CD1c-positive myeloid dendritic cell (primary cell): ENCODE measurements around the gene RAB10.
"Not testable (repeated sequence)": the region's sequence is repeated elsewhere in the genome, so short reads cannot be mapped to it uniquely, and the experiment has no call there.

ENCODE experiments used
- DNase-seq: peaks from one replicate; pipeline ENCODE4 v3.0.0-alpha.2; 2016; ENCODE audit errors: extremely low spot score

The RAB10 gene

GRCh38 chr2:26088931-26089330 lies 55.0 kb downstream of the RAB10 start:
- DNase-seq, result not testable (repeated sequence)

- DNase-seq, result no peak
Observed at GRCh38 chr2:26089337-26089736, 55.5 kb downstream of the RAB10 start.

- no peak for DNase-seq
Observed at GRCh38 chr2:26095758-26096157, 61.9 kb downstream of the RAB10 start.

DNA sequence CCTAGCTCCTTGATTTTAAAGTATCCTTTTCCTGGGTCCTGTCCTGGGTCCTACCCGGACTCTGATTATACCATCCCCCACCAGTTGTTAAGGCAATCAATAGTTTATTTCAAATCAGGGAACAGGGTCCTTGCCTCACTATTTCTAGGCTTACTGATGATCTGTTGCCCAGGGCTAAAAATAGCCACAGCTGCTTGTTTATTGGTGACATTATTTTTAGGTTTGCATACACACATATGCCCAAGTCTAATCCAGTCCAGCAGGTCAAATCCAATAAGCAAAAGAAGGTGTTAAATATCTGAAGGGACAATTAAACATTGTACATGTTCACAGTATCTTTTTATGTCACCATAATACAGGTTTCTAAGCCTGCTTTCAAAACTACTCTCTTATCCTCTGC lies 66.0 kb downstream of the RAB10 start:
- no peak for DNase-seq

DNA sequence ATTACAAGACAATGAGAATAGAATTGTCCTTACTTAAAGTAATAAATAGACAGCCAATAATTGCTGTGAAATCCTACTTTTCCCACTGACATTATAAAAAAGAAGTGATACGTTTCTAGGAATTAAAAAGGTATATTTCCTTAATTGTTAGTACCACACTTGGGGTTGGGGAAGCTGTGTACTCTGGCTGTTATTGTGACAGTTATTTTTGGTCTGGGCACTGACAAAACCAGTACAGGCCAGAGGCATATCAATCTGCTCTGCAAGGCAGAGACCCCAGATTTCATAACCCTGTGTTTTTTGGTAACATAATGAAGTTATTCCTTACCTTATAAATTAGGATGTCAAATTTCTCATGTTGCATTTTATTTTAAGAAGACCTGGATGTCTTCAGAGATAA lies 66.5 kb downstream of the RAB10 start:
- DNase-seq, result no peak

GRCh38 chr2:26103752-26104151 lies 69.9 kb downstream of the RAB10 start:
- DNase-seq, result no peak

DNA sequence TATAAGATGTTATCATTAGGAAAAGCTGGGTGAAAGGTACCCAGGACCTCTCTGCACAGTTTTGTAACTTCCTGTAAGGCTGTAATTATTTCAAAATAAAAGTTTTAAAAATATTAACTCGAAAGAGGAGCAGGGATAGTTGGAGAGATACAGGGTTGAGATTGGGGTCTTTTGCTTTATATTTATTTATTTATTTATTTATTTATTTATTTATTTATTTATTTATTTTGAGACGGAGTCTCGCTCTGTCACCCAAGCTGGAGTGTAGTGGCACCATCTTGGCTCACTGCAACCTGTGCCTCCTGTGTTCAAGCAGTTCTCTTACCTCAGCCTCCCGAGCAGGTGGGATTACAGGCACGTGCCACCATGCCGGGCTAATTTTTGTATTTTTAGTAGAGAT lies 74.8 kb downstream of the RAB10 start:
- not testable (repeated sequence) for DNase-seq

- no peak for DNase-seq
Observed at GRCh38 chr2:26112201-26112600, 78.3 kb downstream of the RAB10 start.

DNA sequence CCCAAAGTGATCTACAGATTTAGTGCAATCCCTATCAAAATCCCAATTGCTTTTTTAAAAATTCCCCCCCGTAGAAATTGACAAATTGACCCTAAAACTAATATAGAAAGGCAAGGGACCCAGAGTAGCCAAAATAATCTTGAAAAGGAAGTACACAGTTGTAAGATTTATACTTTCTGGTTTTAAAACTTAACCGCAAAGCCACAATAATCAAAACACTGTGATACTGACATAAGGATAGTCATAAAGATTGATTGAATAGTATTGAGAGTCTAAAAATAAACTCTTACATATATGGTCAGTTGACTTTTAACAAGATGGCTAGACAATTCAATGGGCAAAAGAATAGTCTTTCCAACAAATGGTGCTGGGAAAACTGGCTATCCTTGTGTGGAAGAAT lies 80.3 kb downstream of the RAB10 start:
- DNase-seq, result no peak

DNA sequence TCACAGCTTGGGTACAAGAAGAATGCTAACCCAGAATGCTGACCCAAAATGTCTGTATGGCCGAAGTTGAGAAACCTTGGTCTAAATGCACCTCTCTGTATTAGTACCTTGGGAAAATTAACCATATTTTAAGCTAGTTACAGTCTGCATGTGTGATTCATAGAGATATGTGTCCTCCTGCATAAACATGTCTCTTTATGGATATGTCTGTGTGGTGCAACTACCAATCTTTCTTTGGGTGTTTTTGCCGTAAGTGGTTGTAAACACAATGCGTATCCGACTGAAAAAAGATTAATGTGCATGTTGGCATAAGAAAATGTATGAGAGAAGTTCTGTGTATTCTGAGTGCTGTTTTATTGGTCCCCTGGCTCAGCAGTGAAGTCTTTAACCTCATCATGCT lies 84.8 kb downstream of the RAB10 start:
- DNase-seq, result no peak

DNA sequence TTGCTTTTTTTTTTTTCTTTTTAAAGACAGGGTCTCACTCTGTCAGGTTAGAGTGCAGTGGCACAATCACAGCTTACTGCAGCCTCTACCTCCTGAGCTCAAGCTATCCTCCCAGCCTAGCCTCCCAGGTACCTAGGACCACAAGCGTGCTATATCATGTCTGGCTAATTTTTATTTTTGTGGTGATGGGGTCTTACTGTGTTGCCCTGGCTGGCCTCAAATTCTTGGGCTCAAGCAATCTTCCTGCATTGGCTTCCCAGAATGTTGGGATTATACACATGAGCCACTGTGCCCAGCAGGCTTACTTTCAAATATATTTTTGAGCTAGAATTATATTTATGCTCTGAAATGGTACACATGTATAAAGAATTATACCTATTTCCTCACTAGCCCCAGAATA lies 85.6 kb downstream of the RAB10 start:
- no peak for DNase-seq

- no peak for DNase-seq
Observed at GRCh38 chr2:26122630-26123029, 88.7 kb downstream of the RAB10 start.

DNA sequence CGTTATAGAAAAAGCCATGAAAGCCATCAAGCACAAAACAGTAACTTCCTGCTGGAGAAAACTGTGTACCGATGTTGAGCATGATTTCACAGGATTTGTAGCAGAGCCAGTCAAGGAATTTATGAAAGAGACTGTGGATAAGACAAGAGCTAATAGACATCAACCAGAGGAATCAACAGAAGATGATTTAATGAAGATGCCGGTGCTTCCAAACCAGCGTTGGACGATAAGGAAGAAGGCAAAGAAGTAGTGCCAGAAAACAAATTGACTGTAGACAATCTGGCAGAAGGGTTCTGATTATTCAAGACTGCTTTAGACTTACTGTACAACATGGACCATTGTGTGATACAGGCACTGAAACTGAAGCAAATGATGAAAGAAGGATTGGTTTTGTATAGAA lies 89.5 kb downstream of the RAB10 start:
- no peak for DNase-seq

DNA sequence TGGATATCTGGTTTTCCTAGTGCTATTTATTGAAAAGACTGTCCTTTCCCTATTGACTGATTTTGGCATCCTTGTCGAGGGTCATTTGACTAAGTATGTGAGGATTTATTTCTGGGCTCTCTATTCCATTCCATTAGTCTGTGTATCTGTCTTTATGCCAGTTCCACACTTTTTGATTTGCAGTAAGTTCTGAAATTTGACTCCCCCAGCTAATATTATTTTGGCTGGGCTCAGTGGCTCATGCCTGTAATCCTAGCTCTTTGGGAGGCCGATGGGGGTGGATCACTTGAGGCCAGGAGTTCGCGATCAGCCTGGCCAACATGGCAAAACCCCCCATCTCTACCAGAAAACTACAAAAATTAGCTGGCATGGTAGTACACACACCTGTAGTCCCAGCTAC lies 92.2 kb downstream of the RAB10 start:
- DNase-seq, result no peak

GRCh38 chr2:26128176-26128575 lies 94.3 kb downstream of the RAB10 start:
- DNase-seq, result no peak

GRCh38 chr2:26130763-26131162 lies 96.9 kb downstream of the RAB10 start:
- no peak for DNase-seq

DNA sequence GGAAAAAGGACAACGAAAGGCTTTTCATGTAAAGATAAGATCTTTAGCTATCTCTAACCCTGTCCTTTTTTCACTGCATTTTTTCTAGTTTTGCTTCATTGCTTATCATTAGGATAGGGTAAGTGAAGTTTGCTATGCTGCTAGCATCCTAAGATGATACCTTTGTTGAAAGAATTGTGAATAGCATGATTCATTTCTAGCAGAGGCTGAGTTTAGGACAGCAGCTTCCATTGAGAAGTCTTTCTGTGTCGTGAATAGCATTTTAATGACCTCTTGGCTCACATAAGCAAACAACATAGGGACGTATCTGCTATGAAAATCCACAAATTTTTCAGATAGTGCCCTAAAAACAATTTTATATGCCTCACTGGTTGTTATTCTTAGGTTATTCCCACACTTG lies 102.6 kb downstream of the RAB10 start:
- no peak for DNase-seq

DNA sequence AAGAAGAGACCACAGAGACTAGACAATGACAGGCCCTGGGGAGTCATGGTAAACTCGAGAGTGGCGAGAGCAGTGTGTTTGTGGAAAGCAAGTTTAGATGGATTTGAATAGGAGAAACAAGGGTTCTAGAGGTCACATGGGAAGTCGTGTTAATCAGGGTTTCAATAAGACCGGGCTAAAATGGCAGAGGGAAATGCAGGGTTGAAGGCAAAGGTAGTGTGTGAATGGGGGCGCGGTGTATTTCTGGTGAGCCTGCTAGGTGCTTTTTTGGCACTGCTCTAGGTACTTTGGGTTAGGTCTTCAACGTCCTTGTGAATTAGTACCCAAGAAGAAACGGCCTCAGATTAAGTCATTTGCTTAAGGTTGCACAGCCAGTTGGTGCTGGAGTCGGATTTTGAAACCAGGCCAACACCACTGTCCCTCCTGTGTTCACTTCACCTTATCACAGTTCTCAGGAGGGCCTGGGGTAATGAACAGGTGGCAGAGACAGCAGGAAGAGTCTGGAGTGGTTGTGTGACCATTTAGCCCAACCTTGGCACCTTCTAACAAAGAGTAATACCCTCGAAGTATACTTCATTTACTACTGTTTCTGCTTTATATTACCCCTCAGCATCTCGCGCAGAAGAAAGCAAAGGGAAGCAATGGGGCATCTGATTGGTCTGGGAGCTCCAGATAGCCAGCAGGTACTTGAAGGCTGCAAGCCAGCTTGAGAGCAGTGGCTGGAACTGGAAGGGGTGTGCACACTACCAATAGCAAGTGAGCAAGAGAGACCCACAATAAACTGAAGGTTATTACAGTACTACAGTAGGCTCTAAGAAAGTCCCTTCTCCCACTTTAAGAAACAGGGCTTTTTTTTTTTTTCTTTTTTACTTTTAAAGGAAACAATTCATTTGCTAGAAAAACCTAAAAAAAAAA lies 105.6 kb downstream of the RAB10 start:
- DNase-seq, result no peak

DNA sequence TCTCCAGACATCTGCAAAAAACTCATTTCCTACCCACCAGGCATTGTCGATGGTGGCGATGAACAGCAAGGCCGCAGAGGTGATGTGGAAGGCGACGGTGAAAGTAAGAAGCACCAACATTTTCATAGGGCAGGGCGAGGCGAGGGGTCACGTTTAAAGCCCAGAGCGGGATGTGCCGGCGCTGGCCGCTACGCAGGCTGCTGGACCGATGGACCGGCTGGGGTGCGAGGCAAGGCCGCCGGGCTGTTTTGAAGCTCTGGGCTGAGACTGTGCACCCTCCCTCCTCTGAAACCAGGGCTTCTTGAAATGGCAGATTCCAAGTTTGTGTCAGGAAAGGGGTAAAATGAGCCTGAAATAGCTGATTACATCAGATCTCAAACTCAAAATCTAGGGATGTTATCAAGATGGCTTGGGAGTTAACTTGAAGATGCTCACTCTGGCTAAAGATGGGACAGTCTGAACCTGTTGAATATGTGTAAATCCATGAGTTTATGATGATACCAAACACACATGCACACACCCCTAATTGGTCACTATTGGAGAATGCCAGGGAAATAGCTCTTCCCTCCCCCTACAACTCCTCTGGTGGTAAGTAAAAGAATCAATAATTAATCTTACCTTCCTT lies 107.4 kb downstream of the RAB10 start:
- DNase-seq, result no peak

- peak; percentile 16 for DNase-seq
Observed at GRCh38 chr2:26144031-26144430, 110.1 kb downstream of the RAB10 start.

DNA sequence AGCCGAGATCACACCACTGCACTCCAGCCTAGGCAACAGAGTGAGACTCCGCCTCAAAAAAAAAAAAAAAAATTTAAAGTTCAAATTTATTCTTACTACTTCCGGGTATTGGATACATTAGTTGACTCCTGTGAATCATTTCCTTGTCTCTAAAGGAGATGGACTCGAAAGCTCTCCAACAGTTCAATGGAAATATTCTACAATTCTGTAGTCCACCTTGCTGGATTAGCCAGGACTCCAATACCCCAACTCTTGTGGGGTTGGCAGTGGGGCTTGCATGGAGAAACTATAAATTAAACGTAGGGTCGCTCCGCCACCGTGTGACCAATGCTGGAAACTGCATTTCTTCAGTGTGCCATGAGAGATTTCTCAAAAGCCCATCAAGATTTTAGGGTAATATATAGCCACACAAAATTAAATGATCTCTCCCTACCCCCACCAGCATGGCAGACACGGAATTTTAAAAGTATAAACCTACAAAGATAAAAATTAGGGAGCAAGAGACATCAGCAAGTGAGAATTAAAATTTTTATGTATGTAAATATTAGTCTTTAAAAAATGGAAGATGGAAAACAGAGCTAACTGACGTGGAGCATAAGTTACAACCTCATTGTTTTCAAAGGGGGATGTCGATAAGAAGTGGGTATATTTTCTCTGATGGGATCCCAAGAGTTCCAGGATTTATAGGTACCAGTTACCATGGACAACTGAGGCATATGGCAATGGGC lies 111.2 kb downstream of the RAB10 start:
- peak; percentile 73 for DNase-seq

GRCh38 chr2:26148501-26148900 lies 114.6 kb downstream of the RAB10 start:
- DNase-seq, result no peak

GRCh38 chr2:26150243-26150642 lies 116.4 kb downstream of the RAB10 start:
- no peak for DNase-seq
